Measurements from ENCODE around the gene METTL25.

METTL25 gene

GRCh38 chr12:82458101-82458500 lies 99.8 kb downstream of the METTL25 start:
- no peaks in the 10 kb centered on the region for H3K9me2 ChIP-seq (replicated peaks; ENCODE audit: insufficient read depth, low read length)
- H3K27me3 ChIP-seq (replicated peaks; ENCODE audit: insufficient read depth, low read length), result no peaks in the 10 kb centered on the region
- no peaks in the 10 kb centered on the region for H3K79me2 ChIP-seq (ENCODE audit: low read length)
- no peak for DNase-seq
- no peak overlapping the region for H3K27ac ChIP-seq (ENCODE audit: low read length)
- H2AFZ ChIP-seq (ENCODE audit: low read length), result no peak overlapping the region
- H3K36me3 ChIP-seq (replicated peaks; ENCODE audit: insufficient read depth, low read length), result no peaks in the 10 kb centered on the region
- H3F3A ChIP-seq (ENCODE audit: insufficient read depth, low read length), result no peaks in the 10 kb centered on the region
- H3K9me3 ChIP-seq (replicated peaks; ENCODE audit: insufficient read depth, low read length), result no peaks in the 10 kb centered on the region
- TF ChIP-seq CTCF (IDR thresholded peaks at IDR 0.05; ENCODE audit: low read length) (no peak), EZH2 (optimal IDR thresholded peaks at IDR 0.05; ENCODE audit: low read depth, low read length) (no peak), EZH2phosphoT487 (IDR thresholded peaks at IDR 0.05; ENCODE audit: low read length) (no peak)
- H3K4me3 ChIP-seq (ENCODE audit: low read length), result no peak overlapping the region
- H3K4me2 ChIP-seq (ENCODE audit: low read depth, low read length), result no peak overlapping the region
- no peaks in the 10 kb centered on the region for H3K4me1 ChIP-seq (ENCODE audit: low read length)
- no peaks in the 10 kb centered on the region for H4K20me1 ChIP-seq (ENCODE audit: insufficient read depth, low read length)
- no peak overlapping the region for H3K9ac ChIP-seq (ENCODE audit: low read length)

- H3K36me3 ChIP-seq (replicated peaks; ENCODE audit: insufficient read depth, low read length), result no peaks in the 10 kb centered on the region
- no peaks in the 10 kb centered on the region for H3K9me3 ChIP-seq (replicated peaks; ENCODE audit: insufficient read depth, low read length)
- no peaks in the 10 kb centered on the region for H3K4me1 ChIP-seq (ENCODE audit: low read length)
- no peak overlapping the region for H3K27ac ChIP-seq (ENCODE audit: low read length)
- H4K20me1 ChIP-seq (ENCODE audit: insufficient read depth, low read length), result no peaks in the 10 kb centered on the region
- H3K79me2 ChIP-seq (ENCODE audit: low read length), result no peaks in the 10 kb centered on the region
- no peak overlapping the region for H3K4me2 ChIP-seq (ENCODE audit: low read depth, low read length)
- H3K27me3 ChIP-seq (replicated peaks; ENCODE audit: insufficient read depth, low read length), result no peaks in the 10 kb centered on the region
- no peak overlapping the region for H2AFZ ChIP-seq (ENCODE audit: low read length)
- no peaks in the 10 kb centered on the region for H3K9me2 ChIP-seq (replicated peaks; ENCODE audit: insufficient read depth, low read length)
- no peaks in the 10 kb centered on the region for H3F3A ChIP-seq (ENCODE audit: insufficient read depth, low read length)
- no peak overlapping the region for H3K4me3 ChIP-seq (ENCODE audit: low read length)
- TF ChIP-seq CTCF (IDR thresholded peaks at IDR 0.05; ENCODE audit: low read length) (no peak), EZH2phosphoT487 (IDR thresholded peaks at IDR 0.05; ENCODE audit: low read length) (no peak), EZH2 (optimal IDR thresholded peaks at IDR 0.05; ENCODE audit: low read depth, low read length) (no peak)
- no peak for DNase-seq
- H3K9ac ChIP-seq (ENCODE audit: low read length), result no peak overlapping the region
These were observed 103.1 kb downstream of the METTL25 start for GRCh38 chr12:82461393-82461792.

- Histone ChIP-seq H4K20me1 (ENCODE audit: insufficient read depth, low read length) (no peaks in the 10 kb centered on the region), H3K36me3 (replicated peaks; ENCODE audit: insufficient read depth, low read length) (no peaks in the 10 kb centered on the region), H3K9ac (ENCODE audit: low read length) (no peak overlapping the region), H3K4me2 (ENCODE audit: low read depth, low read length) (no peak overlapping the region), H3K4me1 (ENCODE audit: low read length) (no peaks in the 10 kb centered on the region), H3K27me3 (replicated peaks; ENCODE audit: insufficient read depth, low read length) (no peaks in the 10 kb centered on the region), H3K9me2 (replicated peaks; ENCODE audit: insufficient read depth, low read length) (no peaks in the 10 kb centered on the region), H3K79me2 (ENCODE audit: low read length) (no peaks in the 10 kb centered on the region), H3K9me3 (replicated peaks; ENCODE audit: insufficient read depth, low read length) (no peaks in the 10 kb centered on the region), H3F3A (ENCODE audit: insufficient read depth, low read length) (no peaks in the 10 kb centered on the region), H3K27ac (ENCODE audit: low read length) (no peak overlapping the region), H2AFZ (ENCODE audit: low read length) (no peak overlapping the region), H3K4me3 (ENCODE audit: low read length) (no peak overlapping the region)
- no peak for DNase-seq
- no peak for TF ChIP-seq EZH2 (optimal IDR thresholded peaks at IDR 0.05; ENCODE audit: low read depth, low read length)
- no peak for TF ChIP-seq EZH2phosphoT487 (IDR thresholded peaks at IDR 0.05; ENCODE audit: low read length)
- TF ChIP-seq CTCF (IDR thresholded peaks at IDR 0.05; ENCODE audit: low read length), result no peak
These were observed 103.5 kb downstream of the METTL25 start for GRCh38 chr12:82461836-82462235.
